Stomach (tissue), 4 donors: ENCODE results near the gene RPS27A.

Experiments used
- CTCF ChIP-seq, 7 experiments: fragments of 450-650 bp in 4 of 7; fragments of 200-600 bp in 3 of 7; sonication (generic) in 3 of 7; IDR thresholded peaks; one replicate each; pipeline ENCODE4 v1.5.1; 2016 to 2019; ENCODE audit warnings: antibody characterized with exemption in 7 of 7, control low read depth in 2 of 7, mild to moderate bottlenecking in 1 of 7
- EP300 ChIP-seq: sonication (generic); formaldehyde crosslinking; IDR thresholded peaks from one replicate; pipeline ENCODE4 v1.6.1; 2017; ENCODE audit warnings: antibody characterized with exemption

DNA sequence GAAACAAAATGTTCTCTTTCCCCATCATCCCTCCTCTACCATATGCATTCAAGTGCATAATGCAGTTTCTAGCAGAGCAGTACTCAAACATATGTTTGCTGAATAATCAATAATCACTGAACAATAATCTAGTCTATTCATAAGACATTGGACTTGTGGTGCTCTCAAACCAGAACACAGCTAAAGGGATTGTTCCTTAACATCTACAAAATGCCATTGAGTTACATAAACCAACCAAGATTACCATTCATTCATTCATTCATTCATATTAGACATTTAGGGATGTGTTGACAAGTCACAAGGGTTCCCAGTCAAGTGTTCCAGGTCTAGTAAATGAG lies 4.3 kb upstream of the RPS27A start:
- TF ChIP-seq CTCF (IDR thresholded peaks at IDR 0.05): no peak
- TF ChIP-seq EP300: no peak
